AG10803 (cell line): ENCODE data around the gene SPPL2A.
"Not testable (repeated sequence)": the region's sequence is repeated elsewhere in the genome, so short reads cannot be mapped to it uniquely, and the experiment has no call there.

ENCODE experiments used
- DNase-seq: peaks from one replicate; pipeline ENCODE4 v3.0.0; 2010; ENCODE audit warnings: low read depth
- H3K4me3 ChIP-seq: 2 replicates; pipeline ENCODE4 v1.5.1; 2011; ENCODE audit warnings: mild to moderate bottlenecking, low read length, control low read depth
- CTCF ChIP-seq: conservative IDR thresholded peaks from 2 replicates; pipeline ENCODE4 v1.5.1; 2011; ENCODE audit warnings: mild to moderate bottlenecking, low read length, control low read depth, inconsistent platforms

Gene SPPL2A

DNA sequence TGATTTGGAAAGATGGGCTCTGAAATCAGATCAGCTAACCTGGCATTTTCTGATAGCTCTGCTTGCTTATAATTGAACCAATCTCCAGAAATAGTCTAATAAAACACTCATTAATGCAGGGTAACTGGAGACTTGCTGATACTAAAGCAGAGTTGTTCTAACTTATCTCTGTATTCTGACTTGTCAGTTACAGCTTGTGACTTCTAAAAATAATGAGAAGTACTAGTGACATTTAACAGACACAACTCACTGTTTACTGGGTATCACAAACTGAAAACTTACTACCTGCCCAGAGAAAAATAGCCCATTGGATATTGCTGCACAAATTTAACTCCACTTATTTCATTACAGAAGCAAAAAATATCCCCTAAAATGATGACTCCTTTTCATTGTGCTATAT, 54.9 kb downstream of the SPPL2A start:
- no peak for TF ChIP-seq CTCF
- DNase-seq: no peak
- H3K4me3 ChIP-seq: no peak overlapping the region

- no peak for TF ChIP-seq CTCF
- DNase-seq: no peak
- no peak overlapping the region for H3K4me3 ChIP-seq
Measured at GRCh38 chr15:50707878-50708427, 57.6 kb downstream of the SPPL2A start.

DNA sequence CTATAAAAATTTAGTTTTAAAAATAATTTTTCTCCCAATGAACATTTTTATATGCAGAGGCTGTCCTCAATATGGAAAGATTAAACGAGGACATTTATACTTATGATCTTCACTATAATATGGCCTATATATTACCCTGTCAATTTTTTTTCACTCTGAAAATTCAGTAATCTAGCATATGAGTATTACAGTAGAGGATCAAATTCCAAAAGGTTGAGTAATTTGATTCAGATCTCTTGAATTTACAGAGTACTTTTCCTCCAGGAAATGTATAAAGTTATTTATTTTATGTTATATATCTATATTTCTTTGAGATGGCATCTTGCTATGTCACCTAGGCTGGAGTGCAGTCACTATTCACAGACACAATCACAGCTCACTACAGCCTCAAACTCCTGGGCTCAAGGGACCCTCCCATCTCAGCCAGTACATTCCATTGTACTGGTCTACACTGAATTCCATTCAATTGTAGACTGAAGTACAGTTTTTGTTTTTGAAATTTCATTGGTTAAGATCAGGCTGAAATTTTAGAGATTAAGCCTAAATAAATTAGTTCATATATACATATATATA, 62.7 kb downstream of the SPPL2A start:
- TF ChIP-seq CTCF: no peak
- DNase-seq: no peak
- H3K4me3 ChIP-seq: no peak overlapping the region

- no peak overlapping the region for H3K4me3 ChIP-seq
- TF ChIP-seq CTCF: no peak
- DNase-seq: no peak
Measured at GRCh38 chr15:50698101-50698500, 67.4 kb downstream of the SPPL2A start.

DNA sequence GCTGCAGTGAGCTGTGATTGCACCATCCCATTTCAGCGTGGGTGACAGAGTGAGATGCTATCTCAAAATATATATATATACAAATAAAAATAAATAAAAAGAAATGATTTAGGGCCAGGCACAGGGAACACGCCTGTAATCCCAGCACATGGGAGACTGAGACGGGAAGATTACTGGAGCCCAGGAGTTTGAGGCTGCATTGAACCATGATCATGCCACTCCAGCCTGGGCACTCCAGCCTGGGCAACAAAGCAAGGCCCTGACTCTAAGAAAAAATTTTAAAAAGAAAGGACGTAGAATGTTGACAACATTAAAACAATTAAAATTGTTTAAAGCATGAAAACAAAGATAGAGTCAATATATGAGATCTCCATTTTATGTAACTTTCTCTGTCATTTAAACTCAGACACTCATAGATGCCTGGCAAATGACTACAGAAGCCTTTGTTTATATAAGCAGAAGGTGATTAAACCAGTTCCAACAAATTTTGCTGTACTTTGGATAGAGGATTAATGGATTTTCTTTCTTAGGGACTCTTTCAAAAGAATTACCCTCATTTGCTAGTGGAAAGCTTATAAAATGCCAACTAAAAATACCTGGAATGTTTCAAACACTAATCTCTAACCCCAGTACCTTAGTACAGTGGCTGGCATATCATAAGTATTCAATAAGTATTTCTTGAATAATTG, 68.3 kb downstream of the SPPL2A start:
- no peak for DNase-seq
- no peak for TF ChIP-seq CTCF
- H3K4me3 ChIP-seq: no peak overlapping the region

DNA sequence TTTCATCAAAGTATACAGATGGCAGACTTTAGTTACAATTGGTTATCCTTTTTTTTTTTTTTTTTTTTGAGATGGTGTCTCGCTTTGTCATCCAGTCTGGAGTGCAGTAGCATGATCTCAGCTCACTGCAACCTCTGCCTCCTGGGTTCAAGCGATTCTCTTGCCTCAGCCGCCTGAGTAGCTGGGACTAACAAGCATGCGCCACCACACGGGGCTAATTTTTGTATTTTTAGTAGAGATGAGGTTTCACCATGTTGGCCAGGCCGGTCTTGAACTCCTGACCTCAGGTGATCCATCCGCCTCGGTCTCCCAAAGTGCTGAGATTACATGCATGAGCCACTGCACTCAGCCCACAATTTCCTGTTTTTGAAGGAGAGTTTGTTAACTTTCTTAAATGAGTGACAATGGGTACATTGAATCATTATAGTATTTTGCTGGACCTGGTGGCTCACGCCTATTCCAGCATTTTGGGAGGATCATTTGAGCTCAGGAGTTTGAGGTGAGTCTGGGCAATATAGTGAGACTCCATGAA, 70.8 kb downstream of the SPPL2A start:
- not testable (repeated sequence) for DNase-seq, H3K4me3 ChIP-seq

GRCh38 chr15:50687302-50687902, 78.1 kb downstream of the SPPL2A start:
- H3K4me3 ChIP-seq: peak overlapping the region; percentile 86
- TF ChIP-seq CTCF: no peak
- DNase-seq: no peak
